ENCODE measurements around the gene BID. TPM values are rescaled to one million over a fixed set of nuclear protein-coding genes. Genes with fewer than 3 reads are reported as not detected.

BID gene
- total RNA-seq, 2 donors from 2014 or later = 18.1 to 21.0 TPM

DNA sequence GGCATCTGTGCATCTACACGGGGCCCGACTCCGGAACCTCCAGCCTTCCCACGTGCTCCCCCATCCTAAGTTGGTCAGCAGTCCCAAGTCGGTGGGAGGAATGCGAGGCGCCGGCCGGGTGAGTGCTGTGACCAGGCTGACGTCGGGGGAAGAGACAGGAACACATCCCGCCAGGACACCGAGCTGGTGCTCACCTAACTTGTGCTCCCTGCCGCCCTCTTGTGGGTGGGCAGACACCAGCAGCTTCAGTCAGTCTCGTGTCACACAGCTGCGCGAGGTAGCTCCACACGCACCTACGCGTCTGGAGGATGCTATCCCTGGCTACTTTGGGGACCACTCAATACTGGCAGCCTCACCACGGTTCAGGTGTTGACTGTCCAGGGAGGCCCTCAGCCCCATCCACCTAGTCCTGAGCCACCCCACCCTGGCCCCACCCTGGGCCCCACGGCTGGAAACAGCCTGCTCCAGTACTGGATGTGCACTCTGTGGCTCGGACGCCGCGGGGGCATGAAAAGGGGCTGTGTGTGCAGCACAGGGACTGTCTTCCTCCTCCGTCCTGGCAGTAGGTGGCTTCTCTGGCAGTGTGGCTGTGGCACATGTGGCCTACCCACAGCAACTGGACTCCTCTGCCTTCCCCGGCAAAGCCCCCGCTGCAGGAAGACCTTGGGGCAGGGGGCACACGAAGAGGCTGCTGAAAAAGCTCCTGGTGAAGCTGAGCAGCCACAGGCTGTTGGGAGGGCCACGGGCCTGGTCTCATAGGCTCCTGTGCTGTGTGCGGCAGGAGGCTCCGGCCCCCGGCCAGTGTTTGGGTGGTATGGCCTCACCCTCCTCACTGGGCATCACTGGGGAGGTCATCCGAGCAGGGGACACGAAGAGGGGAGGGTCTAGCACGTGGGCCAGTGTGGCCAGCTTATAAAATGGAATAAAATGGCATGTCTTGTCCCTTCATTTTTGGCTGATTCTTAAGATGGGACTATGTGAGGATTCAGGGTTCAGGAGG lies 11.2 kb upstream of the BID start:
- no peak overlapping the region for H3K4me3 ChIP-seq
- TF ChIP-seq POLR2A (IDR thresholded peaks at IDR 0.05) (no peak), POLR2AphosphoS5 (IDR thresholded peaks at IDR 0.05) (no peak)
- TF ChIP-seq, protein P1, sequence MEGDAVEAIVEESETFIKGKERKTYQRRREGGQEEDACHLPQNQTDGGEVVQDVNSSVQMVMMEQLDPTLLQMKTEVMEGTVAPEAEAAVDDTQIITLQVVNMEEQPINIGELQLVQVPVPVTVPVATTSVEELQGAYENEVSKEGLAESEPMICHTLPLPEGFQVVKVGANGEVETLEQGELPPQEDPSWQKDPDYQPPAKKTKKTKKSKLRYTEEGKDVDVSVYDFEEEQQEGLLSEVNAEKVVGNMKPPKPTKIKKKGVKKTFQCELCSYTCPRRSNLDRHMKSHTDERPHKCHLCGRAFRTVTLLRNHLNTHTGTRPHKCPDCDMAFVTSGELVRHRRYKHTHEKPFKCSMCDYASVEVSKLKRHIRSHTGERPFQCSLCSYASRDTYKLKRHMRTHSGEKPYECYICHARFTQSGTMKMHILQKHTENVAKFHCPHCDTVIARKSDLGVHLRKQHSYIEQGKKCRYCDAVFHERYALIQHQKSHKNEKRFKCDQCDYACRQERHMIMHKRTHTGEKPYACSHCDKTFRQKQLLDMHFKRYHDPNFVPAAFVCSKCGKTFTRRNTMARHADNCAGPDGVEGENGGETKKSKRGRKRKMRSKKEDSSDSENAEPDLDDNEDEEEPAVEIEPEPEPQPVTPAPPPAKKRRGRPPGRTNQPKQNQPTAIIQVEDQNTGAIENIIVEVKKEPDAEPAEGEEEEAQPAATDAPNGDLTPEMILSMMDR (IDR thresholded peaks at IDR 0.05) = peak in 3 of 4 experiments; percentile 37 to 61 (median 44)
- peak; percentile 34 for DNase-seq (ENCODE audit: low spot score)
- 77% methylated on average over 34 of the region's 37 CpGs for WGBS
- intact Hi-C loops (cut with DNase I) = loop anchor here (10.0 kb wide), 1 partner anchor 221 kb away; the partner anchor contains the start of gene SLC25A18
- H3K4me1 ChIP-seq (replicated peaks) = no peaks in the 10 kb centered on the region
- H3K36me3 ChIP-seq = peaks cover 0 to 5% of the 10 kb centered on the region in 2 donors
- no peaks in the 10 kb centered on the region for H3K27me3 ChIP-seq (replicated peaks; ENCODE audit: insufficient read depth)
- no peaks in the 10 kb centered on the region for H3K9me3 ChIP-seq
- H3K27ac ChIP-seq = no peak overlapping the region

DNA sequence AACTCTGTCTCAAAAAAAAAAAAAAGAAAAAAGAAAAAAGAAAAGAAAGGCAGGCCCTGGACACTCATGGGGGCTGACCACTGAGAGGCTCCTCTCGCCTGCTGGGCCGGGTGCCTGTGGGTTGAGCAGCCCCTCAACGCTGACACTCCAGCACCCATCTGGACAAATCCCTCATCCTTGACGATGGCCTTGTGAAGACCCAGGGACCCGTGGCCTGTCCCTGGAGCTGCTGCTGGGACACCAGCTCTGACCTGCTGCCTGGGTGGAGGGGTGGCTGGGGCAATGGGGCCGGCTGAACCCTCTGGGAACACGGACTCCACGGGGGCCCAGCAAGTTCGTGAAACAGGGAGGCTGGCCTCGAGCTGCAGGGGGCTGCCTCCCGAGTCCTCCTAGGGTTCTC lies 10.5 kb upstream of the BID start:
- no peaks in the 10 kb centered on the region for H3K9me3 ChIP-seq
- no peak for DNase-seq (ENCODE audit: low spot score)
- H3K4me1 ChIP-seq (replicated peaks) = no peaks in the 10 kb centered on the region
- H3K27me3 ChIP-seq (replicated peaks; ENCODE audit: insufficient read depth) = no peaks in the 10 kb centered on the region
- no peak overlapping the region for H3K27ac ChIP-seq
- intact Hi-C loops (cut with DNase I) = loop anchor here (10.0 kb wide), 1 partner anchor 220 kb away; the partner anchor contains the start of gene SLC25A18
- no peak overlapping the region for H3K4me3 ChIP-seq
- TF ChIP-seq, protein P1 (IDR thresholded peaks at IDR 0.05) = no peak
- TF ChIP-seq POLR2AphosphoS5 (IDR thresholded peaks at IDR 0.05) (no peak), POLR2A (IDR thresholded peaks at IDR 0.05) (no peak)
- no peaks in the 10 kb centered on the region for H3K36me3 ChIP-seq
- 91% methylated on average over 11 of the region's 11 CpGs for WGBS

DNA sequence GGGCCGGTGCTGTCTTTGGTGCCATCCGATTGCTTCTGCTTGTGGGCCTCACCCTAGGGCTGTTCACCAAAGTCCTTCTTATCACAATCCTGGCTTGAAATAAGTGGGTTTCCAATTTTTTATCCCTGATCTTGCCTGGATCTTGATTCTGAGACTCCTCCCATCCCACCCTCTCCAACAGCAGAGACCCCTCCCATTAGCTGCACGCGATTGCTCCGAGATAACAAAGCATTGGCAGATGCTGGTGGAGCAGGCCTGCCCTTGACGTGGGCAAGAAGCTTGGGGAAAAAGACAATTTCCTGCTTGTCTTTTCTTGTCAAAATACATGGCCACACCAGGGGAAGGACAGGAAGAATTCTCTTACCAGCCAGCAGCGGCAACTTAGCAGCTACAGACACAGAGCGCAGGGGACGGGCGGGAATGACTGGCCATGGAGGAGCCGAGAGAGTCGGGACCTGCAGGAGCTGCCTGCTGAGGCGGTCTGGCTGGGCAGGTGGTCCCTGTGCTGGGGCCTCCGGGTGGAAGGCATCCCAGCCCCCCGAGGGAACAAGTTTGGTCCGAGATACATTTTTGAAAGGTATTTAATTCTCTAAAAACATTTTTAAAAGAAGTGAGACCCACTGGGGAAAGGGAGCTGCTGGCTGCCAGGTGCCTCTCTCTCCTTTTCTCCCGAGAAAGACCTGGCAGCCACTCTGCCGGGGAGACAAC lies 9.7 kb upstream of the BID start:
- WGBS = 73% methylated on average over 18 of the region's 18 CpGs
- Histone ChIP-seq H3K9me3 (no peaks in the 10 kb centered on the region), H3K4me1 (replicated peaks) (no peaks in the 10 kb centered on the region), H3K36me3 (no peaks in the 10 kb centered on the region), H3K27me3 (replicated peaks; ENCODE audit: insufficient read depth) (no peaks in the 10 kb centered on the region), H3K4me3 (no peak overlapping the region), H3K27ac (no peak overlapping the region)
- DNase-seq (ENCODE audit: low spot score) = no peak
- intact Hi-C loops (cut with DNase I) = loop anchor here (10.0 kb wide), 1 partner anchor 219 kb away; the partner anchor contains the start of gene SLC25A18
- TF ChIP-seq POLR2A (IDR thresholded peaks at IDR 0.05) = no peak
- TF ChIP-seq POLR2AphosphoS5 (IDR thresholded peaks at IDR 0.05) = no peak
- TF ChIP-seq, protein P1 (IDR thresholded peaks at IDR 0.05) = no peak

DNA sequence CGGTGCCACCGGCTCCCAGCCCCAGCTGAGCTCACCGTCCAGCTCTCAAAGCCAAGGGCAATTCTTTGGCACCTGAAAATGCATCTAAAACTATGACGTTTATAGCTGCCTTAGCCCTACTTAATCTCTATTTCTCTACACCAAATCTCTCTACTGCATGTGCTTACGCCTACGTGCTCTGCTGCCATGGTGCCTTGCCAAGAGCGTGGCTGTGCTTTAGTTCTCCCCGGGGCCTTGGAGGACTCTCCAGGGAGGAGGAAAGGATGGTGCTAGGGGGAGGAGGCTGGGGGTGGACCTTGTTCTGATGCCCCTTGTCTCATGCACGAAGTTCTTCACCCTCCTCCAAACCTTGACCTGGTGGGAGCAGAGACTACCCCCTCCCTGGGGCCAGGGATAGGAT lies 9.0 kb upstream of the BID start:
- Histone ChIP-seq H3K4me1 (replicated peaks) (no peaks in the 10 kb centered on the region), H3K4me3 (no peak overlapping the region), H3K27me3 (replicated peaks; ENCODE audit: insufficient read depth) (no peaks in the 10 kb centered on the region), H3K27ac (no peak overlapping the region), H3K9me3 (no peaks in the 10 kb centered on the region), H3K36me3 (no peaks in the 10 kb centered on the region)
- TF ChIP-seq, protein P1 (IDR thresholded peaks at IDR 0.05) = no peak
- no peak for TF ChIP-seq POLR2AphosphoS5 (IDR thresholded peaks at IDR 0.05)
- TF ChIP-seq POLR2A (IDR thresholded peaks at IDR 0.05) = no peak
- intact Hi-C loops (cut with DNase I) = loop anchor here (10.0 kb wide), 1 partner anchor 219 kb away; the partner anchor contains the start of gene SLC25A18
- no peak for DNase-seq (ENCODE audit: low spot score)
- 48% methylated on average over 9 of the region's 9 CpGs for WGBS
